Measurements from ENCODE around the gene UBA52.
"Not testable (repeated sequence)": the region's sequence is repeated elsewhere in the genome, so short reads cannot be mapped to it uniquely, and the experiment has no call there.

Gene UBA52

DNA sequence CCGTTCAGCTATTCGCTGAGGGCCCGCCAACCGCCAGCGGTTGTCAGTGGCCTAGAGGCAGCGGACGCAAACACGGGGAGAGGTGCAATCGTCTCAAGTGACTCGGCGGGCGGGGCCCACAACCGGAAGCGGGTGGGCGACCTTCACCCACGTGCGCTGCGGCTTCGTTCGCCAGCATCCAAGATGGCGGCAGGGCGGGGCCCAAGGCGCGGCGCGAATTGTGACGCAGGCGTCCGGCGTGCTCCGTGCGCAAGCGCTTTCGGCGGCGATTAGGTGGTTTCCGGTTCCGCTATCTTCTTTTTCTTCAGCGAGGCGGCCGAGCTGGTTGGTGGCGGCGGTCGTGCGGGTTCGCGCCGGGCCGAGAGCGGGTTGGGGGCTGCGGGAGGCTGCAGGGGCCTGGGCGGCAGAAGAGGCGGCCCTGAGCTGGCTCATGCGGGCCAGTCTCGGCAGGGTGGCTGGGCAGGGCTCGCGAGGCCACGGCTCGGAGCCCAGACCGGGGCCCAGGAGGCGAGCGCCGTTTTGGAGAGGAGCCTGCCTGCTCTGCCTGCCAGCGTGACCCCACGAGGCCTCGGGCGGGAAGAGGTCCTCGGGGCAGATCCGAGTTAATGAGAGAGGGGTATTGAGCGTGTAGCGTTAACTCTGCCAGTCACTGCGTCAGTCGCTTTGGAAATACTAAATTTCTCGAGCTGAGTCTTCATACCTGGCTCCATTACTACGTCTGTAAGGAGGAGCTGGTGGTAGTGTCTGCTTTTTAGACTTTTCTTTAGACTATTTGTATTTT lies at the start of gene UBA52:
TSS of gene UBA52 (plus strand) at position 294 of the 781 bp plus-strand sequence. CDS start 1,444 bp downstream, outside the sequence.
- DNase-seq = peak; percentile 100

DNA sequence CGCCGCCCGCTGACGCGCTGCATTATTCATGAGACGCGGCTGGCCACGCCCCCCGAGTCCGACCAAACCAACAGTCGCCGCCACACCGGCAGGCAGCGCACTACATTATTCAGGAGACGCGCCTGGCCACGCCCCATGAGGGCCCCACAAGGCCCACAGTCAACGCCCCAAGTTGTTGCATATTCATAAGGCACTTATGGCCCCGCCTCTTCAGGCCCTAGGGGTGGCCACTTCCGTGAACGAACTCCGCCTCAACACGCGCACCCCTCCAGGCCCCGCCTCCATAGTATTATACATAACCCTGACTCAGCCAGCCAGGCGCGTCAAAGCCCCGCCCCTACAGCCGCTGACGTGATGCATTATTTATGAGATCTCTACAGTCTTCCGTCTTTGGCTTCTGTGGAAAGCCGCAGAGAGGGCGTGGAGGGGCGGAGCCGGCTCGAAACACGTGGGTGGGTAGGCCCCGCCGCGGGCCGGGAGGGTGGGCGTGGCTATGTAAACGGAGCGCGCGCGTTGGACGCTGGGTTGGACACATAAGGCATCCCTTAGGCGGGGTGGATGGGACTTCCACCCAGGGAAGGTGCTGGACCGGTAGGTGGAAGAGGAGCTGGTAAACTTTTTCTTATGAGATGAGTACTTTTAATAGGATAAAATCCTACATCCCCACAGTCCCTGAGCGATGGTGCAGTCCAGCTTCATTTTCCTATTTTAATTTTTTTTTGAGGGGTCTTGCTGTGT lies 49.4 kb upstream of the UBA52 start:
- DNase-seq = peak; percentile 100

DNA sequence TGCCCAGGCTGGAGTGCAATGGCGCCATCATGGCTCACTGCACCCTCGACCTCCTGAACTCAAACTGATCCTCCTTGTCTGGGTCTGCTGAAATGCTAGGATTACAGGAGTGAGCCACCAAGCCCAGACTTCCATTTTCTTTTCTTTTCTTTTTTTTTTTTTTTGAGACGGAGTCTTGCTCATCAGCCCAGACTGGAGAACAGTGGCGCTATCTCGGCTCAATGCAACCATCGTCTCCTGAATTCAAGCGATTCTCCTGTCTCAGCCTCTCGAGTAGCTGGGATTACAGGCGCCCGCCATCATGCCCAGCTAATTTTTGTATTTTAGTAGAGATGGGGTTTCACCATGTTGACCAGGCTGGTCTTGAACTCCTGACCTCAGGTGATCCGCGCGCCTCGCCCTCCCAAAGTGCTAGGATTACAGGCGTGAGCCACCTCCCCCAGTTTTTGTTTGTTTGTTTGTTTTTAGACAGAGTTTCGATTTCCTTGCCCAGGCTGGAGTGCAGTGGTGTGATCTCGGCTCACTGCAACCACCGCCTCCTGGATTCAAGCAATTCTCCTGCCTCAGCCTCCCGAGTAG lies 48.7 kb upstream of the UBA52 start:
- not testable (repeated sequence) for DNase-seq

DNA sequence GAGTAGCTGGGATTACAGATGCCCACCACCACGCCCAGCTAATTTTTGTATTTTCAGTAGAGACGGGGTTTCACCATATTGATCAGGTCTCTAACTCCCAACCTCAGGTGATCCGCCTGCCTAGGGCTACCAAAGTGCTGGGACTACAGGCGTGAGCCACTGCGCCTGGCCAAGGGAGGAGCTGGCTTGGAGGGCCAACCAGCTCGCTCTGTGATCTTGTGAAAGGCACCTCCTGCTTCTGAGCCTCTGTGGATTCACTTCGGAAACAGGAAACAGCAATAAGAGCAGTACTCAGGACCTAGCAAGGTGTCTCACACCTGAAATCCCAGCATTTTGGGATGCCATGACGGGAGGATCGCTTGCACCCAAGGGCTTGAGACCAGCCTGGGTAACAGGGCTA lies 47.8 kb upstream of the UBA52 start:
- DNase-seq = no peak

DNA sequence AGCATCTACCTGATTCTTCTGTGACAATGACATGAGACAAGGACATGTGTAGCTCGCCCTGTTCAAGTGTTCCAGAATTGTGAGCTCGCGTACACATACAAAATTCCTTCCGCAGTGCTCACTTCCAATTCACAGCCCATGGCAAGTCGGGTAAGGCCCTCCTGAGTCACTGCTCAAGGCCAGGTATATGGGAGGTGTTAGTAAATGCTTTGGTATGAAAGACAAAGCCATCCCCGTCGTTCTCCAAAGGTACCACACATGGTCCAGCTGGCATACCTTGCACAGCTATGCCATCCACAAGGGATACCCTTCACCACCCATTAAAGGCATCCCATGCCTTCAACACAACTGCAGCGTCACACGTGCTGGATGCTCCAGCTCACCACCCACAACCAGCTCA lies 45.3 kb upstream of the UBA52 start:
- DNase-seq = no peak

DNA sequence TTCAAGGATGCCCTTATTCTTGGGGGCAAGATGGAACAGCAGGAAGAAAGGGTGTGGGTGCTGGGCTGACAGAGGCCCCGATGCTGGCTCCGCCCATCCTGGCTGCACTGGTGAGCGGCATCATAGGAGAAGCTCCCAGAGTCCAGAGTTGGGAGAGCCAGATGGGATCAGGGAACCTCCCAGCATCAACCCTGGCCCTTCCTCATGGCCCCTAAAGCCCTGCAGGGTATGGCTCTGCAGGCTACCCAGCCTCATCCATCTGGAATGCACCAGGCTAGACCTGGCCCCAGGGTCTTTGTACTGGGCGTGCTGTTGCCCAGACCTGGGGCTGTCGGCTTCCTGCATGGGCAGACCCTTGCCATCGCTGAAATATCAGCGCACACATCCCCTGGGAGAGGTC lies 41.9 kb upstream of the UBA52 start:
- no peak for DNase-seq

DNA sequence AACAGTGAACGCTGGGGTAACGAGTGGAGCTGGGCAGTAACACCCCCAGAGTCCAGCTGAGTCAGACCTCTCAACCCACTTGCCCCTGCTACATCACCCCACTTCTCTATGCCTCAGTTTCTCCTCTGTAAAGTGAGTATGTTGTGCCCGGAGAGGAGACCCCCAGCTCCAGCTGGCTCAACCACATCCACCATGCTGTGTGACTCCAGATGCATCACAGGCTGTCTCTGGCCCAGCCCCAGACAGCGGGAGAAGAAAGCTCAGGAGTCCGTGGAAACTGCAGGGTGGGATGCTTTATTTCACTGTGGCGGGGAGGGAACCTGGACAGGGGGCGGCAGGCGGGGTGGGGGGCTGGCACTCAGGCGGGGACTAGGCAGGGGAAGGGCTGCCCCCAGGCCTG lies 40.2 kb upstream of the UBA52 start:
- DNase-seq = no peak

DNA sequence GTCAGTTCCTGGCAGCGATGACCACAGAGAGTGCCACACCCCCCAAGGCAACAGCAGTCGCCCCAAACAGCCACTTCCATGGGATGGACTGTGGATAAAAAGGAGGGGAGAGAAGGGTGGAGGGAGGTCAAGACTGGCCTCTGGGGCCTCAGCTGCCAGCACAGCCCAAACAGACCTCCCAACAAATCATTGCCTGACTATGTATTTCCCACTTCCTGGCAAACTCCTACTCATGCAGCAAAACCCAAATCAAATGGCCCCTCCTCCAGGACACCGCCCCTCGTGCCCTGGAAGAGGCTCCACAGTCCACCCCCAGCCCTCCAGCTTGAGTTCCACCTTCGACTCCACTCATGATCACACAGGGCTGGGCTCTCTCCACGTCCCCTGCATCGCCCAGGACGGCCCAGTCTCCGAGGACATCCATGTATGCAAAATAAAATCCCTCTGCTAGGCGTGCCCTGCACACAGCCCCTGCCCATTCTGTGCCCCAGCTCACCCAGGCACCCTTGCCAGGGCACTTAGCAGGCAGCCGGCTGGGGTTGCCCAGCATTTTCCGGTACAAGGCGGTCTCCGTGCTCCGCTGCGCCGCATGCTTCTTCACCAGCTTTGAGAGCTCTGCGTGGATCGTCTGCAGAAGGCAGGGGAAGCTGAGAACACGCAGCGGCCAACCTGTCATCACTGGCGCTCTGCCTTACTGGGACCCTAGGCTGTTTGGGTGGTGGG lies 39.3 kb upstream of the UBA52 start:
- no peak for DNase-seq

DNA sequence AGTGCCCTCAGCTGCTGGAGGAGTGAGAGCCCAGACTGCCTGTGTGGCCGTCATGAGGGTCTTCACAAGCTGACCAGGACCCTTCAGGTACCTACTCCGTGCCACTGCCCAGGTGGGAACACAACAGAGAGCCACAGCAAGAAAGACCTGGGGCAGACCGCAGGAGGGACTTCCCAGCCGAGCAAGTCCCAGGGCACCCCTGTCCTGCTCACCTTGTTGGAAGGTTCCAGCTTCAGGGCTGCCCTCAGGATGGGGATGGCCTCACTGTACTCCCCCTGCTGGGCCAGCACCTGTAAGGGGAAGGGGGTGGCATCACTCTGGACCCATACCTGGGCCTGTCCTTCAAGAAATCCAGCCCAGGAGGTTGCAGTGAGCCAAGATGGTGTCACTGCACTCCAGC lies 38.6 kb upstream of the UBA52 start:
- DNase-seq = no peak

DNA sequence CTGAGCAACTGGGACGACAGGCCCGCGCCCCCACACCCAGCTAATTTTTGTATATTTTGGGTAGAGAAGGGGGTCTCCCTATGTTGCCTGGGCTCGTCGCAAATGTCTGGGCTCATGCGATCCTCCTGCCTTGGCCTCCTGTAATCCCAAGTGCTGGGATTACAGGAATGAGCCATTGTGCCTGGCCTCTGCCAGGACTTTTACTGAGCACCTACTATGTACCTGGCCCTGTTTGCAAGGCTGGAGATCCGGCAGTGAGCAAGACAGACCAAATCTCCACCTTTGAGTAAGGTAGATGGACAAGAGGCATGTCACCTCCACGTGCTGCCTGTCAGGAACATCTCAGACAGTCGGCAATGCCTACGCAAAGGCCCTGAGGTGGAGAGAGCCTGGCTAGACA lies 35.2 kb upstream of the UBA52 start:
- DNase-seq = no peak

DNA sequence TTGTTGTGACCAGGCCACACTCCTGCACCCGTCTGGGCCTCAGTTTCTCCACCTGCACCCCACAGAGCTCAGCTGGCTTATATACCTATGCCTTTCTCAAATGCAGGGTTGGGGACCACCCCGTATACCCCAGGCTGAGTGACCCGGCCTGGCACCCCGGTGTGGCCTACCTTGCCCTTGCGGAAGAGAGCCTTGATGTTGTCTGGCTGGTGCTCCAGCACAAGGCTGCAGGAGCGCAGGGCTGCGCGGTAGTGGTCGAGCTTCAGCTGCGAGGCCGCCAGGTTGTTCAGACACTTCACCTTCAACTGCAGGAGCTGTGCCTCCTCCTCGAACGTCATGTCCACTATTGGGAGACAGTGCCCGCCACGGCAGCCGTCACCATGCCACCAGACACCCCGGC lies 34.2 kb upstream of the UBA52 start:
- no peak for DNase-seq

DNA sequence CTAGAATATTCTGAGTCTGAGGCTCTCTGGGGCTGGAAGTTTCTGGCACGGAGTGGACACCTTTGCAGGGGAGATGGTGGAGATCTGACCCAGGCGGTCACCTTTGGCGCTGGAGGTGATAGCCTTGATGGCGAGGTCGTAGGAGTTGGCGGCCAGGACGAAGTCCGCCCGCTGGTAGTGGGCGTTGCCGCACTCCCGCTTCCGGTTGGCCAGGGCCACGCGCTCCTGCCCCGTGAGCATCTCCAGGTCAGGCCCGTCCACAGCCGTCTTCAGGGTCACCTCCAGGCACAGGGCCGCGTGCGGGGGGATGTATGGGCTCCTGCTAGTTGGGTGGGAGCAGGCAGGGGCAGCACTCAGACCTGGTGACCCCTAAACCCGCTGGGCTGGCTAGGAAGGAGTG lies 33.5 kb upstream of the UBA52 start:
- DNase-seq = no peak

DNA sequence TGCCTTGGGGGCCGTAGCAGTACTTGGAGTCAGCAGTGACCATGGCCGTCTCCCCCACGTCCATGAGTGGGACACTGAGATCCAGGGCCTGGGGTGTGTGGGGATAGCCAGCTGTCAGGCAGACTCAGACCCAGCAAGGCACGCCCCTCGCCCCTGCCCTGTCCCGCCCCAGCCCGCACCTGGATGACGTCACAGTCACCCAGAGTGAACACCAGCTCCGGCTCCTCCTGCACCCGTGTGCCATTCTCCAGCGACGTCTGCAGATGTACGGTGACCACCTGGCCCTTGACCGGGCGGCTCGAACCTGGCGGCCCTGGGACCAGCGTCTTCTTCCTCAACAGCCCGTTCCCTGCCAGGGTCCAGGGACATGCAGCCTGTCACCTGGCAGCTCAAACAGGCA lies 32.3 kb upstream of the UBA52 start:
- no peak for DNase-seq

DNA sequence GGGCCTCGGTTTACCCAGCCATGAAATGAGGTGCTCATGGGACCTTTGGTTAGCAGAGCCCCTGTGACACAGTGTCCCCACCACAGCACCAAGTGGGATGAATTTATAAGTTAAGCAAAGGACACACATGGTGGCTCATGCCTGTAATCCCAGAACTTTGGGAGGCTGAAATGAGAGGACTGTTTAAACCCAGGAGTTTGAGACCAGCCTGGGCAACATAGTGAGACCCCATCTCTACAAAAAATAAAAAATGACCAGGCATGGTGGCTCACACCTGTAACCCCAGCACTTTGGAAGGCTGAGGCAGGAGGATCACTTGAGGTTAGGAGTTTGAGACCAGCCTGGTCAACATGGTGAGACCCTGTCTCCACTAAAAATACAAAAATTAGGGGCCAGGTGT lies 31.5 kb upstream of the UBA52 start:
- not testable (repeated sequence) for DNase-seq

DNA sequence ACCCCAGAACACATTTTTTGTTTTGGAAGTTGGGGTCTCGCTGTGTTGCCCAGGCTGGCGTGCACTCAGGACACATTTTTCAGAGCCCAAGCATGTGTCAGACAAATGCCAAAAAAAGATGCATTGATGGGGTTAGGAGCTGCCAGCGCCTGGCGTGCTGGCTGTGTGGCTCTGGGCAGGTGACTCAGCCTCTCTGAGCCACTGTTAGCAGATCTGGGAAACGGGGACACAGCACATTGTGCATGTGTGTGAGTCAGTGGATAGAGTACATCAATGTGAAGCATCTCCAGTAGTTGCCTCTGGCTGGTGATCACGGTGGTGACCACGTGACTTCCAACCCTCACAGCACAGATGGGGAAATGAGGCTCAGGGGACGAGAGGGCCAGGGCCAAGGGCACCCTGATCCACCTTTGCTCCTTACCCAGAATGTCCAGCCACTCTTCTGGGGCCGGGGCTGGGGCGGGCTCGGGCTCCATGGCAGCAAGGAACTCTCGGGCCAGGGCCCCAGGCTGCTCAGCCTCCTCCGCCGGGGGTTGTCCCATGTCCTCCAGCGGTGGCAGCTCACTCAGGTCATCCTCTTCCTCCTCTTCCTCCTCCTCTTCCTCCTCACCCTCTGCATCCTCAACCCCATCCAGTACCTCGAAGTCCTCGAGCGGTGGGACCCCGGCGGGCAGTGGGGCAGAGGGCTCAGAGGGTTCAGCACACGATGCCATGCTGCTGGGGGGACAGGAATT lies 30.2 kb upstream of the UBA52 start:
- DNase-seq = no peak

DNA sequence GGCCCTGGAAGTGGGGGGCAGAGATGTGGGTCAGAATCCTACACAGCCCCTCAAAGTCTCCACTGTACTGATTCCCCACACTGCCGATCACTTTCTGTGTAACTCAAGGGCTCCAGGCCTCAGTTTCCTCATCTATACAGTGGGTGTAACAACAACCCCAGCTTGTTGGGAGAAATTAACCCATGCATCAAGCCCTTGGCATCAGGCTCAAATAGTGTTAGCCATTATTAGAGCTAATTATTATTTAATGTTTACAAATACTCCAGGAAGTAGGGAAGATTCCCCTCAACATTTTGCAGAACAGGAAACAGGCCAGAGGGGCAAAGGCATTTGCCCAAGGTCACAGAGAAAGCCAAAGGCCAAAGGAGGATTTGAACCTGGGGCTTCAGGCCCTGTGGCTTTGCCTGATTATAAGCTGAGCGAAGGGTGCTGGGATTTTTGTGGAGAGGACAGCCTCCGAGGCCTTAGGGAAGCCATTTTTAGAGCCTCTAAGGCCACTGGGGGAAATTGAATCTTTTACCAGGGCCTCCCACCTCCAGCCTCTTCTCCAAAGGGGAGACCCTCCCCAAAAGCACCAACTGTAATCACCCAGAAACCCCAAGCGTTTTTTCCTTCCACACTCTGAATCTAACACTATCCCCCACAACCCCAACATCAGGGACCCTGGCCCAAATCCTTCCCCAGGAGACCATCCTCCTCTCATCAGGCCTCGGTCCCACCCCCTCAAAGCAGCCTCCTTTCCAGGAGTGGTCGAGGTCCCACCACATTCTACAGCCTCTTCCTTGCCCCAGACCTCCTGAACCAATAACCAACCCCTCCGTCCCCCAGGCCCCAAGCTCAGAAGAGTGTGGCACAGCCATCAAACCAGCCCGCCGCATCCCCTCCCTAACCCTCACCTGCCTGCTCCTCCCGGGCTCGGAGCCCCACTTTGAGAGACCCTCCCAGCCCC lies 29.4 kb upstream of the UBA52 start:
- no peak for DNase-seq

DNA sequence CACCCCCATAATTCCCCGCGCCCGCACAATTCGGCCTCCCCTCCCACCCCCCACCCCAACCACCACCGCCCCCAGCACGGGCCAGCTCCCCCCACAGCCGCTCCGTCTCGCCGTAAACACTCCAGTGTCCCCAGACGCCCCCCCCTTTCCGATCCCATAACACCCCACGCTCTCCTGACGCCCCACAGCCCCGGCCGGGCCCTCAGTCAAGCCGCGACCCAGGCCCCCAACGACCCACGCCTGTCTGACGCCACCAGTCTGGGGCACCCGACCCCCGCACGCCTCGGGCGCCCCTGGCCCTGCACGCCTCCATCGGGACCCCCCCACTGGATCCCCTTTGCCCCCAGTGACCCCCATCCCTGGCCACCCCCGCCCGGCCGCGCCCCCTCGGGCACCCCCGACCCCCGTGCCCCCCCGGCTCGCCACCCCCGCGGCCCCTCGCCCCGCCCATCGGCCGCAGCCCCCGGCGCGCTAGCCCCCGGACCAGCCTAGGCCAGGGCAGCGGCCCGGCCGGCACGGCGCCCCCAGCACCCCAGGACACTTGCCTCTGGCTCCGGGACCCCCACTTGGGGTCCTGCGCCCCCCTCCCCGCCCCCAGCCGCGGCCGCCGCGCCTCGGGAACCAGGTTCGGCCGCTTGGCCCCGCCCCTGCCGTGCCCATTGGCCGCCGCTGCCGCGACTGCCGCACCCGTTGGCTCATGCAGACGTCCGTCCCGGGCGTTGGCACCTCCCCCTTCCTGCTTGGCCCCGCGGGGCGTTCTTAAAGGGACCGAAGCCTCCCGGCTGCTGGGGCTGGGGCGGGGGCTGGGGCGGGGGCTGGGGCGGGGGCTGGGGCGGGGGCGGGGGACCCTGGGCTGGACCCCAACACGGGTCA lies 28.5 kb upstream of the UBA52 start, which contains the start of gene FKBP8:
TSS of gene FKBP8 (minus strand) at position 633 of the 873 bp plus-strand sequence. CDS start 1,603 bp downstream, outside the sequence.
- DNase-seq = peak; percentile 95

DNA sequence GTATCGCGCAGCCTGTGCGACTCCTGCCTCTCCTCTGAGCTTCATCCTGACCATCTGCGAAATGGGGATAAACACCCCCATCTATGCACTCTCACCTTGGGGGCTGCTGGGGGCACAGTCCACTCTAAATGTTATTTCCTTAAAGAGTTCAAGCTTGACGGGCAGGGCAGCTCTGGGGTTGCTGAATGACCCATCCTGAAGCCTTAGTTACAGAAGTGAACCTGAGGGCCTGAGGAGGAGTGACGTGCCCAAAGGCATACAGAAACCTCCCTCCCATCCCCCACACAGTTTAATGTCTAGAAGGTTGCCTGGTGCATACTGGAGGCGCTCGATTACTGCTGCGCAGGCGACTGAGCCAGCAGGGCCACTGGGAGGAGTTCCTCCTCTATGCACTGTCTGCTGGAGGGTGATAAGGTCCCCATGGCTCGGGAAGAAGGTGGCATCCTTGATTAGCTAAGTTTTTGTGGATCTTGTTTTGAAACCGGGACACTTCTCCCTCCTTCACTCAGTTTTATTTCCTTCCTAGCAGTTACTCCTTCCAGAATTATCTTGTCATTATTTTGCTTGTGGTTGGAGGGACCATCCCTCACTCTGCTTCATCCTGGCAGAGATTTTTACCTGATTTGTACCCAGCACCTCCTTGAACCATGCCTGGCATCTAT lies 27.7 kb upstream of the UBA52 start:
- peak; percentile 65 for DNase-seq

DNA sequence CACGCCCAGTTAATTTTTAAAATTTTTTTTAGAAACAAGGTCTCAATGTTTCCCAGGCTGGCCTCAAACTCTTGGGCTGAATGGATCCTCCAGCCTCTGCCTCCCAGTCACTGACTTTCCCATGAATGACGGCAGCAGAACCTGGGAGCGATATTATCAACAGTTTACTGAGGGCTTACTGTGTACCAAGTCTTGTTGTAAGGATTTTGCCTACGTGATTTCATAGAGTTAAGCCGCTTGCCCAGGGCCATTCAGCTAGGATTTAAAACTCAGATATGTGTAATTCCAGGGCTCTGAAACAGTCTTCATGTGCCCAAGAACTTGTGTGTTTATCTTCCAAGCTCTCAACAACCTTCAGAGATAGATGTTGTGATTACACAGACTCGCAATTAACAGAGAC lies 20.0 kb upstream of the UBA52 start:
- DNase-seq = no peak

Data from activated T-cell treated with anti-CD3 and anti-CD28 coated beads, Interleukin-2, amount 50 U/mL, for 1 hour (primary cell).